VCaP (cell line): ENCODE measurements around the gene RBCK1.

Source experiments
- H3K27ac ChIP-seq: fragments of 450-650 bp; 2 replicates; pipeline ENCODE4 v1.5.1; 2017
- TF ChIP-seq, protein P1 (sequence below): fragments of 450-650 bp; conservative IDR thresholded peaks from 2 replicates; pipeline ENCODE4 v1.5.1; 2017; ENCODE audit warnings: mild to moderate bottlenecking, moderate library complexity

RBCK1 gene

DNA sequence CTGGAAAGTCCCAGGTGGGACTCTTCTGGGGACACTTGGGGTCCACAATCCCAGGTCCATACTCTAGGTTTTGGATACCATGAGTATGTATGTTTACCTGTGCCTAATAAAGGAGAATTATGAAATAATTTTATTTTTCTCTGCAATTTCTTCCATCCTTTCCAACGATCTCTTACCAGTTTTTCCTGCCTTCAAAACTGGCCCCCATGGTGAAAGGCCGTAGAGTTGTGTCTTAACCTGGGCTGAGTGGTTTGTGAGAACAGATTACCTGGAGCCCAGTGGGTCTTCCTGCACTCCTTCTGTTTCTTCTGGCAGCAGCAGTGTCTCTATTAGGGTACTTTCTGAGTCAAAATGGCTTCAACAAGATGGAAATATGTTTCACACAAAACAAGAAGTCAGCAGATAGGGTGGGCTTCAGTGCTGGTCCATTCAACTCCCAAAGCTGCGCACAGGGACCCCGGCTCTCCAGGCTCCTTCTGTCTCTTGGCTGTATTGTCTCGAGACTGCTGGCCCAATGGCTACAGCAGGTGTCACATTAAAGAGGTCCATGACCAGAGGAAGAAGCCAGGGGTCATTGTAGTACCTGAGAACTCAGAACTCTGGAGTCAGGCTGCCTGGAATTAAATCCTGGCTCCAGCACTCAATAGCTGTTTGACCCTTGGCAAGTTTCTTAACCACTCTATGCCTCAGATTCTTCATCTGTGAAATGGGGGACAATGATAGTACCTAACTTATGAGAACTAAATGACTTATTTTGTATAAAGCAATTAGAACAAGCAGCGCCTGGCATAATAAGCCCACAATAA, 10.5 kb upstream of the RBCK1 start:
- no peak overlapping the region for H3K27ac ChIP-seq
- TF ChIP-seq, protein P1, sequence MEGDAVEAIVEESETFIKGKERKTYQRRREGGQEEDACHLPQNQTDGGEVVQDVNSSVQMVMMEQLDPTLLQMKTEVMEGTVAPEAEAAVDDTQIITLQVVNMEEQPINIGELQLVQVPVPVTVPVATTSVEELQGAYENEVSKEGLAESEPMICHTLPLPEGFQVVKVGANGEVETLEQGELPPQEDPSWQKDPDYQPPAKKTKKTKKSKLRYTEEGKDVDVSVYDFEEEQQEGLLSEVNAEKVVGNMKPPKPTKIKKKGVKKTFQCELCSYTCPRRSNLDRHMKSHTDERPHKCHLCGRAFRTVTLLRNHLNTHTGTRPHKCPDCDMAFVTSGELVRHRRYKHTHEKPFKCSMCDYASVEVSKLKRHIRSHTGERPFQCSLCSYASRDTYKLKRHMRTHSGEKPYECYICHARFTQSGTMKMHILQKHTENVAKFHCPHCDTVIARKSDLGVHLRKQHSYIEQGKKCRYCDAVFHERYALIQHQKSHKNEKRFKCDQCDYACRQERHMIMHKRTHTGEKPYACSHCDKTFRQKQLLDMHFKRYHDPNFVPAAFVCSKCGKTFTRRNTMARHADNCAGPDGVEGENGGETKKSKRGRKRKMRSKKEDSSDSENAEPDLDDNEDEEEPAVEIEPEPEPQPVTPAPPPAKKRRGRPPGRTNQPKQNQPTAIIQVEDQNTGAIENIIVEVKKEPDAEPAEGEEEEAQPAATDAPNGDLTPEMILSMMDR: no peak

DNA sequence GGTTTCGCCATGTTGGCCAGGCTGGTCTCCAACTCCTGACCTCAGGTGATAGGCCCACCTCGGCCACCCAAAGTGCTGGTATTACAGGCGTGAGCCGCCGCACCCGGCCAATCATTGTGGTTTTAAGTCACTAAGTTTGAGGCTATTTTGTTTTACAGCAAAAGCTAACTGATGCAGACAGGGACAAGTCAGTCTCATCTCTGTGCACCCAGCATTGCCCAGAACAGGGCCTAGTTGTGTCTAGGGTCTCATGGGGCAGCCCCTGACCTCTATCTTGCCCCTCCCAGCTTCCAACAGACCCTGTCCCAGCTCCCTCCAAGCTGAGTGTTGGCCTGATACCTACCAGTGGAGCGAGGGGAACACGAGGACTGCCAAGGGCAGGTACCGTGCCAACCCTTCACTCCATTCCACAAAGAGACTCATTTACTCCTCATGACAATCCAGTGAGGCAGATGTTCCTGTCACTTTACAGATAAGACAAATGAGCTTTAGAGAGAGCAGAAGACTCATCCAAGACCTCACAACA, 8.9 kb upstream of the RBCK1 start:
- no peak overlapping the region for H3K27ac ChIP-seq
- TF ChIP-seq, protein P1: no peak

GRCh38 chr20:400128-400453, 8.0 kb upstream of the RBCK1 start:
- TF ChIP-seq, protein P1: no peak

GRCh38 chr20:400454-401275, 7.4 kb upstream of the RBCK1 start:
- TF ChIP-seq, protein P1: no peak
- no peak overlapping the region; the same call in 1 of the 2 replicates for H3K27ac ChIP-seq

More at GRCh38 chr20:400128-400453, 8.0 kb upstream of the RBCK1 start:
- H3K27ac ChIP-seq: no peak overlapping the region

DNA sequence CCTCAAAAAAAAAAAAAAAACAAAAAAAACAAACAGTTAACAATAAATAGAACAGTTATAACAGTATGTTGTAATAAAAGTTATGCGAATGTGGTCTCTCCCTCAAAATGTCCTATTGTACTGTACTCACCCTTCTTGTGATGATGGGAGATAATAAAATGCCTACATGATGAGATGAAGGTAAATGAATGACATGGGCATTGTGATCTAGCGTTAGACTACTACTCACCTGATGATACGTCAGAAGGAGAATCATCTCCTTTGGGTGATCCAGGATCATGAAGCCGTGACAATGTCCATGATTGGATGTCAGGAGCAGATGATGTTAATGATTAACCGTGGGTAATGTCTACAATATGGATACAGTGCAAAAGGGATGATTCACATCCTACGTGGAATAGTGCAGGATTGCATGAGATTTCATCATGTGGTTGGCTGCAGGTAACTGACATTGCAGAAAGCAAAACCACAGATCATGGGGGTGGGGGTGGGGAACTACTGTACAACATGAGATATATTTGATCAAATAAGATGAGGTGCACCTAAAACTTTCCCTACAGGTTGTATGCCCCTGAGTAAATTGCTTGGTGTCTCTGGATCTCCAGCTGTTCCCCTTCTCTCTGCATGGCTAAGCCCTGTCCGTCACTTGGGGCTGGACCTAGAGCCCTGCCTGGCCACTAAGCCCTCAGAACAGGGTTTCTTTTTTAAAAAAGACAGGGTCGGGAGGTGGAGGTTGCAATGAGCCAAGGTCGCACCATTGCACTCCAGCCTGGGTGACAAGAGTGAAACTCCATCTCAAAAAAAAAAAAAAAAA, 6.2 kb upstream of the RBCK1 start:
- TF ChIP-seq, protein P1: no peak
- H3K27ac ChIP-seq: no peak overlapping the region; the same call in 1 of the 2 replicates

DNA sequence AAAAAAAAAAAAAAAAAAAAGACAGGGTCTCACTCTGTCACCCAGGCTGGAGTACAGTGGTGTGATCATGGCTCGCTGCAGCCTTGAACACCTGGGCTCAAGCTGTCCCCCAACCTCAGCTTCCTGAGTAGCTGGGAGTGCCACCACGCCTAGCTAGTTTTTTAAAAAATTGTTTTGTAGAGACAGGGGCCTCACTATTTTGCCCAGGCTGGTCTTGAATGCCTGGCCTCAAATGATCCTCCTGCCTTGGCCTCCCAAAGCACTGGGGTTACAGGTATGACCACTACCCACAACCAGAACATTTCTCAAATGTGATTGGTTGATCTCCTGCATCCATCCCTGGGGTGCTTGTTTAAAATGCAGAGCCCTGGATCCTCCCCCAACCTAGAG, 5.6 kb upstream of the RBCK1 start:
- TF ChIP-seq, protein P1: no peak
- no peak overlapping the region; the same call in 1 of the 2 replicates for H3K27ac ChIP-seq
